HG03039 (cell line): Measurements from ENCODE around the gene CAND2.
"Not testable (repeated sequence)": the region's sequence is repeated elsewhere in the genome, so short reads cannot be mapped to it uniquely, and the experiment has no call there.

Experiments
- ATAC-seq: cut with Tn5 transposase; IDR thresholded peaks from one replicate; pipeline ENCODE4 v1.9.1; 2021; ENCODE audit warnings: mild to moderate bottlenecking, moderate library complexity; ENCODE audit not compliant: unreplicated experiment

Gene CAND2

DNA sequence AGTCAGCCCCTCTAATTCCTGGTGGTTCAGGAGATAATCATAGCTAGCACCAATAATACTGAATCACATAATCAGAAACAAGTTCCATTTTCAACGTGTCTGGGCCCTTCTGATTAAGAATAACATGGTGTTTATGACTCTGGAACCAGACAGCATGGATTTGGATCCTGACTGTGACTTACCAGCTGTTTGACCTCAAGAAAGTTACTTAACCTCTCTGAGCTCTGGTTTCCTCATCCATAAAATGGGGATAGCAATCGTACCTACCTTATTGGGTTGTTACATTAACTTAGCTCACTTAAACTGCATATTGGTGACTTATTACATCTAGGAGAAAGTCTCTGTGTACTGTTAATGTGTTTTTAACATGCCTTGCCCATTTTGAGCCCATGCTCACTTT lies 26.7 kb upstream of the CAND2 start:
- no peak for ATAC-seq

DNA sequence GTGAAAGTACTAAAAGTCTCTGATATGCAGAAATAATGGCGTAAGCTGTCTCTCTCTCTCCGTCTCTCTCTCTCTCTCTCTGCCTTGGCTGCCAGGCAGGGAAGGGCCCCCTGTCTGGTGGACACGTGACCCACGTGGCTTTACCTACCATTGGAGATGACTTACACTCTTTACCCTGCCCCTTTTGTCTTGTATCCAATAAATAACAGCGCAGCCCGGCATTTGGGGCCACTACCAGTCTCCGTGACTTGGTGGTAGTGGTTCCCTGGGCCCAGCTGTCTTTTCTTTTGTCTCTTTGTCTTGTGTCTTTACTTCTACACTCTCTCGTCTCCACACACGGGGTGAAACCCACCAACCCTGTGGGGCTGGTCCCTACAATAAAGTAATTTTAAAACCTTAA lies 25.2 kb upstream of the CAND2 start:
- no peak for ATAC-seq

DNA sequence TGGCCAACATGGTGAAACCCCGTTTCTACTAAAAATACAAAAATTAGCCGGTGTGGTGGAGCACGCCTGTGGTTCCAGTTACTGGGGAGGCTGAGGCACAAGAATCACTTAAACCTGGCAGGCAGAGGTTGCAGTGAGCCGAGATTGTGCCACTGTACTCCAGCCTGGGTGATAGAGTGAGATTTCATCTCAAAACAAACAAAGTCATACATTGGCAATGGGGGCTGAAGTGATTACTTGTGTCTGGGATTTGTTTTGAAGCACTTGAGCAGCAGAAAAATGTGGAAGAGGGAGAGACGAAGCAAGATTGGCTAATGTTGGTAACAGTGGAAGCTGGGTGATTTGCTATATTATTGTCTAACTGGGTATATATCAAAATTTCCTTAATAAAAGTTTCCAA lies 24.0 kb upstream of the CAND2 start:
- ATAC-seq = no peak

DNA sequence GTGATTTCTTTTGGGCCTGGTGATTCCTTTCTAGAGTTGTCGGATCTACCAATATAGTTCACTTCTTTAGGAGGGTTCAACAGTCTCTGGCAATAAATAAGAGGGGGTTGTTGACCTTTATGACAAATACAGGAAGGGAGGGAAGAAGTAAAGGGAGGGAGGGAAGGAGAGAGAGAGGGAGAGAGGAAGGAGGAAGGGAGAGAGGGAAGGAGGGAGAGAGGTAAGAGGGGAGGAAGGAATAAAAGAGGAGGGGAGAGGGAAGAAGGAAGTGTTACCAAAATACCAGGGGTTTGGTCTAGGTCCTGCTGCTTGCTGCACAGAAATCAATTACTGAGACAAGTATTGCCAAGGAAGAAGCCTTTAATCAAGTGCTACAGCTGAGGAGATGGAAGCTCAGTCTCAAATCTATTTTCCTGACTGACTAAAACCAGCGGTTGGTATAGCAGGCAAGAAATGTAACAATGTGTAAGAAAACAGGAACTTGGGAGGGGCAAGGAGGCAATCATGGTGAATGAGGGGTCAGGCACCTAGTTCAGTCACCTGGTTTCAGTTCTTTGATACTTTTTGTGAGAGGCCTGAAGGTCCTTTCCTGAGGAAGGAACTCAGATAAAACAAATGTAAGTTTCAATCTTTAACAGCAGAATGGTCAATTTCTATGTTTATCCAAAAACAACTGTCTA lies 23.3 kb upstream of the CAND2 start:
- no peak for ATAC-seq

DNA sequence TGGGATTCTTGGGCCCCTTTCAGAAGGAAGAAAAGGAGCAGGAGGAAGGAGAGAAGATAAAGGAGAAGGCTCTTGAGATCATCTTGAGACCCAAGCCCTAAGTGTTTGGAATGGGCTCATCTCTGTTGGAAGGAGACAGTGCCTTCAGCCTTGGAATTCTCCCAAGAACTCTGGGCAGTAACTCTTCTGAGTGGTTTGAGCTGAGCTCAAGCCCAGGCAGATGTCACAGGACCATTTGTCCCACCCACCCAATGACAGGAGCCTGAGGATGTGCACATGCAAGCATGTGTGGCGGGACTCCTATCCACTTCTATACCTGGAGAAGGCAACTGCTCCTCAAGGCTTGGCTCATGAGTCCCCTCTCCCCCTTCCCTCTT lies 22.8 kb upstream of the CAND2 start:
- ATAC-seq = no peak

DNA sequence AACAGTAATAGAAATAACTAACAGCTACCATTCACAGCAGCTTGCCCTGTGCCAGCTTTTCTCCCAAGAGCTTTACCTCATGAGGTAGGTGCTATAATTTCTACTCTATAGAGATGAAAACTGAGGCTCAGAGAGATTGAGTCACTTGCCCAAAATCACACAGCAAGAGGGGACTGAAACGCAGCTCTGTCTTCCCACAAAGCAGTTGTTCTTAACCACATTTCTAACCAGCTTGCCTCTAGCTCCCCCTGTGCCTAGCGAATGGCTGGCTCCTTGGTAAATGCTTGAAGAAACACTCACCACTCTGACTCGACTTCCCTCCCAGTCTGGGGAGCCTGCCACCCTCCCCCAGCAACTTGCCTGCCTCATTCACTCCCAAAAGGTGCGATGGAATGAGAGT lies 21.9 kb upstream of the CAND2 start:
- ATAC-seq = no peak

DNA sequence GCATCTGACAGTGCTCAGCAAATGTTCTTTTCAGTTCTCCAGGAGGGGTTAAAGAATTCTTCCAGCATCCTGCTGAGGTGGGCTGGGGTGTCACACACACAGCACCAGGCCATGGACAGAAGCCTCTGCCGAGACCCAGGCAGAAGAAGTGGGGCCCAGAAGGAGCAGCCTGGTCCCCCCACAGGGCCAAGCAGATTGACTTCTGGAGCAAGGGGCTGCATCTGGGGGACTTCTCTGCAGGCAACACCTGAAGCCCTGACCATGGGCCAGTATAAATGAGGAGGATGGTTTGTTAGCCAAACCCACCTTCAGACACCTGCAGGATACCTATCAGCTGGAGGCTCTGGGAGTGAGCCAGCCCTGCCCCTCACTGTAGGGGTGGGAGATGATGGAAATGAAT lies 21.3 kb upstream of the CAND2 start:
- no peak for ATAC-seq

DNA sequence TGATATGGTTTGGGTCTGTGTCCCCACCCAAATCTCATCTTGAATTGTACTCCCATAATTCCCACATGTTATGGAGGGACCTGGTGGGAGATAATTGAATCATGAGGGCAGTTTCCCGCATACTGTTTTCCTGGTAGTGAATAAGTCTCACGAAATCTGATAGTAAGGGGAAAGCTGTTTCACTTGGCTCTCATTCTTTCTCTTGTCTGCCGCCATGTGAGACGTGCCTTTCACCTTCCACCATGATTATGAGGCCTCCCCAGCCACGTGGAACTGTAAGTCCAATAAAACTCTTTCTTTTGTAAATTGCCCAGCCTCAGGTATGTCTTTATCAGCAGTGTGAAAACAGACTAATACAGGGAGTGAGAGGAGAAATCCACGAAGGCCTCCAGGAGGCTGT lies 20.5 kb upstream of the CAND2 start:
- ATAC-seq = not testable (repeated sequence)

DNA sequence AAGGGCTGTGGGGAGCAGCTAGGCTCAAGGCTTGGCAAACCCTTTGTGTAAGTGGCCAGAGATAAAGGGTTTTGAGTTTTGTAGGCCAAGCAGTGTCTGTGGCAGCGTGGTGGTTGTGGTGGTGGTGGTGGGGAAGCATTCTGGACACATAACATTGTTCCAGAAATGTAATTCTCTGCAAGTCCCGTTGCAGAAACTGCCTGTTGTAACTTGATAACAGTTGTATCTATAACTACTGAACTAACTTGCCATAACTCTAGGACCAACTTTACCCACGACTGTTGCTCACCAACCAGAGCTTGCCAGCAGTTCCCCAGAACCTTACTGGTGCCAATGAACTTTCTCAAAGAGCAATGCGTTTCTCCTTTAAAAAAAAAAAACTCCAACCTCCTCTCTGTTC lies 19.3 kb upstream of the CAND2 start:
- ATAC-seq = no peak

DNA sequence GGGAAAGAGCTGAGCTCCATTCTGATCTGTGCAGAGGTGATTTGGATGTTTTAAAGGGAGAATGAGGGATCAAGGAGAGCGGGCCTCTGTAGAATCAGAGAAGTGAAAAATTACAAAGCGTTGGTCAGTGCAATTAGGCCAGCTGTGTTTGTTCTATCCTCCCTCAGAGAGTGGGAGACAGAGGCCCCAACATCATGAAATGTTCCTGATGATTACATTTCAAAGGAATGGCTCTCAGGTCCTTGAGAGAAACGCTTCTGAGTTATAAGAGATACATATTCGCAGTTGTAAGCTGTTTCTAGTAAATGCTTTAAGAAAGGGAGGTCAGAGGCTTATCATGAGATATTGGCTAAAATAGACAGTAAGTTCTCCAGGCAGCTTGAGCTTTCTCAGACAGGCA lies 15.7 kb upstream of the CAND2 start:
- ATAC-seq = no peak

DNA sequence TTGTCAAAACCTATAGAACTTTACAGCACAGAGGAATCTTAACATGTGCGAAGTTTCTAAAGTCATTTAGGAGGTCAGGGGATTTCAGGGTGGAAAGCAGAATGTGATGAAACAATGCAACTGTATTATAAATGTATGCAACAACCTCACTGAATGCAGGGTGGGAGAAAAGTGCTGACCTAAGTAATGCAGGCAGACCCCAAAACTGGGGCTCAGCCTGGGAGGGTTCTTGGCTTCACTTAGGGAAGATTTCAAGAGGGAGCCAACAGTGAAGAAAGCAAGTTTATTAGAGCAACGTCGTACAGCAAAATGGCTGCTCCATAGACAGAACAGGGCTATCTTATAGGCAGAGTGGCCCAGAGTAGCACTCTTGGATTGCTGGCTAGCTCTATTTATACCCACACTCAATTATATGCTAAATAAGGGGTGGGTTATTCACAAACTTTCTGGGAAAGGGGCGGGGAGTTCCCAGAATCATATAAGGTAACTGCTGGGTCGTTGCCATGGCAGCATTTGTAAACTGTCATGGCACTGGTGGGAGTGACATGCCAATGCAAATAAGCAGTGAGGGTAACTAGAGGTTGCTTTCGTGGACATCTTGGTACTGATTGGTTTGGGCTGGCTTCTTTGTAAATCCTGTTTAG lies 14.2 kb upstream of the CAND2 start:
- ATAC-seq = no peak

DNA sequence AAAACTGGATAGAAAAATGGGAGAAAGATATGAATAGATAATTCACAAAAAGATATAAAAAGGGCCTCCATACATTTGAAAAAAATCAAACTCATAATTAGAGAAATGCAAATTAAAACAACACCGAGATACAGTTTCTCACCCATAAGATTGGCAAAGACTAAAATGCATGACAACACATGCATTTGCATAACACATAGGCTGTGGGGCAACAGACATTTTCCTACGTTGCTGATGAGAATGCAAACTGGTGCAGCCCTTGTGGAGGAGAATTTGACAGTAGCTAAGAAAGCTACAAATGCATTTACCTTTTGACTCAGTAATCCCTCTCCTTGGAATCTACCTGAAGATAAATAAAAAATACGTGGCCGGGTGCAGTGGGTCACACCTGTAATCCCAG lies 11.4 kb upstream of the CAND2 start:
- ATAC-seq = no peak

DNA sequence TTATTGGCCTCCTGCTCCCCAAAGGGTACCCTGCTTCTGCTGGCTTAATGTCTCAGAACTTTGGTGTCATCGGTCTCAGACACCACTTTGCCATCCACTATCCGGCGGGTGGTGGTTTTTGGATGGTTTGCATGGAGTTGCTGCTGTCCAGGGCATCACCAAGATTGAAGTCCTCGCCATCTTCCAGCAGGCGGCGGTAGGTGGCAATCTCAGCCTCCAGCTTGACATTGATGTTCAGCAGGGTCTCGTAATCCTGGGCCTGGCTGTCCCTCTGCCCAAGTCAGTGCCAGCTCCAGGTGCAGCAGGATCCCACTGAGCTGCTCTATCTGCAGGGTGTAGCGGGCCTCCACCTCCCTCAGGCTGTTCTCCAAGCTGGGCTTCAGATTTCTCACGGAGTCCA lies 9.1 kb upstream of the CAND2 start:
- ATAC-seq = not testable (repeated sequence)

DNA sequence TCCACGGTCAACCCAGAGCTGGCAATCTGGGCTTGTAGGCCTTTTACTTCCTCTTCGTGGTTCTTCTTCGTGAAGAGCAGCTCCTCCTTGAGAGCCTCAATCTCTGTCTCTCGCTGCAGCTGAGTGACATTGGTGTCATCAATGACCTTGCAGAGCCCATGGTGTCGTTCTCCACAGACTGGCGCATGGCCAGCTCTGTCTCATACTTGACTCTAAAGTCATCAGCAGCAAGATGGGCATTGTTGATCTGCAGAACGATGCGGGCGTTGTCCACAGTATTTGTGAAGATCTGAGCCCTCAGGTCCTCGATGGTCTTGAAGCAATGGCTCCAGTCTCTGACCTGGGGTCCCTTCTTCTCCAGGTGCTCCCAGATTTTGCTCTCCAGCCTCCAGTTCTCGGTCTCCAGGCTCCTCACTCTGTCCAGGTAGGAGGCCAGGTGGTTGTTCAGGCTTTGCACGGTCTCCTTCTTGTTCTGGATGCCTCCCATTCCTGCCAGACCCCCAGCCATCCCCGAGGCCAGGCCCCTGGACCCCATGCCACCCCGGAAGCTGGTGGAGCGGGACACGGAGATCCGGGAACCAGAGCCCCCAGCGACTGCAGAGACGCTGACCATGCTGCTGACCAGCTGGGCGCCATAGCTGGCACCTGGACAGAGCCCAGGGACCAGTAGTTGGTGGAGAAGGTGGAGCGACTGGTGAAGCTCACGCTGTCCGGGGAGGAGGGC lies 8.4 kb upstream of the CAND2 start:
- not testable (repeated sequence) for ATAC-seq

DNA sequence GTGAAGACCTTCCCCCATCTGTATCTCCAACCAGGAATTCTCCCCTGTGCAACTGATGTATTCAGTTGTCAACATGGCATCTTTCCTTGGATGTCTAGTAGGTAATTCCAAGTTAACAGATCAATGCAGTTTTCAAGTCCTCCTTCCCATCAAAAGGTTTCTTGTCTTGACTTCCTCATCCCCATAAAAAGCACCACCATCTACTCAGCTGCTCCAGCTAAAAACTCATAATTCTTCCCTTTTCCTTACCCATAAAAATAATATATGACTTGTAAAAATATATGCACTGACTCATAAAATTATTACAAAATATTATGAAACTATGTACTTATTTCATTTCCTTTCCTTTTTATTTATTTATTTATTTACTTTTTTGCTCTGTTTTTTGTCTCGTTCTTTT lies 5.0 kb upstream of the CAND2 start:
- ATAC-seq = no peak

DNA sequence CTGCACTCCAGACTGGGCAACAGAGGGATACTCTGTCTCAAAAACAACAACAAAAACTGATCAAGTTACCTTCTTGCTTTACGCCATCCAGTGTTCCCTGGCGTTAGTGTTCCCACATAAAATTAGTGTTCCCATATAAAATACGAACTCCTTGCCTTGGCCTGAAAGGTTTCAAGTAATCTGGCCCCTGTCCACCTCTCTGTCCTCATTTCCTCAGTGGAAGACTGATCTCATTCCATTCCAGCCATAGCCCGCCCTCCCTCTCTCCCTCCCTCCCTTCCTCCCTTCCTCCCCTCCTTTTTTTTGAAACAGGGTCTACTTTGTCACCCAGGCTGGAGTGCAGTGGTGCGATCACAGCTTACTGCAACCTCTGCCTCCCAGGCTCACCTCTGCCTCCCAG lies 2.8 kb upstream of the CAND2 start:
- ATAC-seq = no peak

DNA sequence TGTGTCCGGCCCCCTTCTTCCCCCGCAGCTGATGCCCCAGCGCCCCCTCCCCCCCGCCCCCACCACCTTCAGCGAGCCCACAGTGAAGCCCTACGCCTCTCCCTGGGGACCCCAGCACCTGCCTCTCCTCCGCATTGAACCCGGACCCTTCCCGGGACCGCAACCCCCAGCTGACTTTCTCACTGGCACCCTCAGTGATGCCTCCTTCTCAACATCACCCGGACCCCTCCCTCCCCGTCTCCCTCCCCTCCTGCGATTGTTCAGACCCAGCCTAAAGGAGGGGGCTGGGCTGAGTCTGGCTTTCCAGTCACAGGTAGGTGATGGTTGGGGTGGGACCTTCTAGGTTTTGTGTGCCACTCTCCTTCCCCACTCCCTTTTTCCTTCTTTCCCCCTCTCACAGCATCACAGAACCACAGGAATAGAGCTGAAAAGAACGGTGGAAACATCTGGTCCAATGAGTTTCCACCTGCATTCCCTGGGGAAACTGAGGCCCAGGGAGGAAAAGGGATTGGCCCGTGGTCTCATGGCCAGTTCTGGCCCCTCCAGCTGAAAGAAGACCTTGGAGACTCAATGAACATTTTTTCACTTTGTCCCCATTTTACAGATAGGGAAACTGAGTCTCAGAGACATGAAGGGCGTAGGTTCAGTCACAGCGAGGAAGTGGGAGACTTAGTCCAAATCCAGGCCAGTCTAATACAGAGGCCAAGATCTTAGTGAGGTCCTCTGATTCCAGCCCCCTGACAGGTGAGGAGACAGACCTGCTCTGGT lies 828 bp downstream of the CAND2 start:
- ATAC-seq = no peak

DNA sequence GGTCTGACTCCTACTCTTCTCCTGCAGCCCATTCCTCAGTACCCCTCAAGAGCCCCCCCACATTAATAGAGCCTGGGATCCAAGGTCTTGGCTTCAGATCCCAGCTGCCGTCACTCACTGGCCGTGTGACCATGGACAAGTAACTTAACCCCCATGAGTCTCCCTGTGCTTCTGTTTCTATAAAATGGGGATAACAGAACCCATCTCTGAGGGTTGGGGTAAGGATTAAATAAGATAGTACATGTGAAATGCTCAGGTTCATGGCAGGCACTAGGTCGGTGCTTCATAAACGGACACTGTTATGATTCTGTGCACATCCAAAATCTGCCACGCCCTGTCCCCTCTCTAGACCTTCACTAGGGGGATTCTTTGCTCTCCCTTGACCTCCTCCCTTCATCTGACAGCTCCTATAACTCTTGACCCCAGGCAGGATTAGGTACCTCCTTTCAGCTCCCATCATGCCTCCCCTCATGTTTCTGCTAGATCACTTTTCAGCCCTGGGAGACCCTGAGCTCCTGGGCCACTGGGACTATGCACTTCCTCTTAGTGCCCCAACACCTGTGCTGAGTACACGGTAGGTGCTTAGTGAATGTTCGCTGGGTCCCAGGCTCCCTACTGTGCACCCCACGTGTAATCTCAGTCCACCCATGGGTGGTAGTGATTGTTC lies 1.5 kb downstream of the CAND2 start:
- ATAC-seq = no peak

DNA sequence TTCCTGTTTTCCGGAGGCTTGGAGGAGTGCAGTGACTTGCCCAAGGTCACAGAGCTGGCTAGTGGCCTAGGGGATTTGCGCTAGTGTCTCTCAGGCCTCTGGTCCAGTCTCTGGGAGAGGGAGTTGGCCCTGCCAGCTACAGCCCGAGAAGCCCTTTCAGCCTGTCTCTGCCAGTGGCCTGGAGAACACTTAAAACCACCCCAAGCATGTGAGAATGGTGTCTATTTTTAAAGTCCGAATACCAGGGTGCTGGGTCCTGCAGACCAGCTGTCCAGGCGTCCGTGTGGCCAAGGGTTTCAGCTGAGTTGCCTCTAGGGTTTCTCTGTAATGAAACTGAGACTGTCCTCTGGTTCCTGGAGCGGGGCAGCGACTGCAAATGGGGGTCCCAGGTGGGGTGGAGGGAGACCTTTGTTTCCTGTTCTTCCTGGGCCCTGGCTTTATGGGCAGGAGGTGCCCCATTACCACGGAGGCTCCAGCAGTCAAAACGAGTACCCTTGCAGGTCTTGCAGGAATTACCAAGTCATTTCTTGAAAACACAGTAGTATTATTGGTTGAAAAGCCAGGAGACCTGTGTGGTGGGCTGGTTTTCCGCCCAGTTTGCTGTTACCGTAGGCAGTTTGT lies 2.2 kb downstream of the CAND2 start:
- no peak for ATAC-seq

DNA sequence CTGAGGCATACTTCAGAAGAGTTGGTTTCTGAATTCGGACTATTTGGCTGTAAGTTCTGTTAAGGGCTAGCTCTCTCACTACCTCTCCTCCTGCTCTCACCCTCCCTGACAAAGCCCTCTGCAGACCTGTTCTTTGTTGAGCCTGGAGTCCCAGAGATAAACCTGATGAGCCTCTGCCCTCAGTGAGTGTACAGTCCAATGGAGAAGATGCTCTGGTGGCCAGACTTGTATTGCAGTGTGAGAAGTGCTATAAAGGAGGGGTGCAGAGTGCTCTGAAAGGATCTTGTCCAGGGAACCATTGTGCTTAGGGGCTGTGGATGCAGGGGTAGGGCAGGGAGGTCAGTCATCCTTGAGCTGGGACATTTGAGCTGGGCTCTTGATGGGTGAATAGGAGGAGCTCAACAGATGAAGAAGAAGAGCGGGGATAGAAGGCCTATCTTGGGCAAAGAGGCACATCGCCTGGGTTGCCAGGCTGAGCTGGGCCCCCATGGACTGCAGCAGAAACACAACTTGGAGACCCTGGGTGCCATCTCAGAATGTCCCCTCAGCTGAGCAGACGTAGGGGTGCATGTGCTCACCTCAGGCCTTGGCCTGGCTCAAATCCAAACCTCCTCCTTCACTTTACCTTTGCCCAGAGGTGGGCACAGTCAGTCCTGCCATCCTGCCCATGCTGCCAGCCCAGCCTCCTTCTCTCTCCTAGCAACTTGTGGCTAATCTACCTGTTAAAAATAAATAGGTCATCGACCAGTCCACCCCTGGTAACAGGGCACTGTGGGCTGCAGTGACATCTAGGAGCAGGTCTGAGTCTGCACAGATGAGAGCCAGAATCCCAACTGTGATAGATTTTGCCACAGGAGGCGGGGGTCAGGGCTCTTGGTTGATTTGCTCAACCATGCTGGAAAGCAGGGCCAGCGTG lies 3.3 kb downstream of the CAND2 start:
- no peak for ATAC-seq
